ENCODE data around the gene CREBBP. TPM values are rescaled to one million over a fixed set of nuclear protein-coding genes. Genes with fewer than 3 reads are reported as not detected.
A peak's percentile ranks its signal among the peaks of the same experiment; 100 is the strongest.

The CREBBP gene
- polyA plus RNA-seq, 3 donors, result 65.1 to 76.4 (median 66.5) TPM

- no peak for DNase-seq (ENCODE audit: low read depth in 3 of 3, low spot score in 2 of 3)
These were observed 50.6 kb downstream of the CREBBP start for GRCh38 chr16:3829631-3830536.

DNA sequence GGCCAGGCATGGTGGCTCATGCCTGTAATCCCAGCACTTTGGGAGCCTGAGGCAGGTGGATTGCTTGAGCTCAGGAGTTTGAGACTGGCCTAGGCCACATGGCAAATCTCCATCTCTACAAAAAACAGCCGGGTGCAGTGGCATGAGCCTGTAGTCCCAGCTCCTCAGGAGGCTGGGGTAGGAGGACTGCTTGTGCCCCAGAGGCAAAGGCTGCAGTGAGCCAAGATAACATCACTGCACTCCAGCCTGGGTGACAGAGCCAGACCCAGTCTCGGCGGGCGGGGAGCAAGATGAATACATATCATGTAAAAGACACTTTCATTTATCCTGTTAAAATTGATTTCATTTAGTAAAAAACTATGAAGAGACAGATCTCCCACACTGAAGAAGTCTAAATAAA, 54.6 kb downstream of the CREBBP start:
- DNase-seq (ENCODE audit: low read depth in 3 of 3, low spot score in 2 of 3), result no peak

DNA sequence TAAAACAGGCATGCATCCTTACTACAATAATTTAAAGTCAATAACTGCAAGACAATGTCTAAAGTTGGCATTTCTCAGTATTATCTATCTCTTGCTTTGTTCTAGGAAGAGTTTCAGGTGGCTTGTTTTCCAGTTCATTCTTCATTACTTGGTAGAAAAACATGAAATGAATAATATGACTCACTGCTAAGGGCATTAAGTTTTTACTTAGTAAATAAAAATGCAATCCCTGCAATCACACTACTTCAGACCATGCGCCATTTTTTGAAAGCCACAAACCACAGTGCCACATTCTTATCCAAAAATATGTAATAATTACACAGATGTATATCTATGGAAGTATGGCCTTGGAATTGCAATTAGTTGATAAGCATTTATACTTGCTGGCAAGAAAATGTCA, 55.4 kb downstream of the CREBBP start:
- no peak for DNase-seq (ENCODE audit: low read depth in 3 of 3, low spot score in 2 of 3)

DNA sequence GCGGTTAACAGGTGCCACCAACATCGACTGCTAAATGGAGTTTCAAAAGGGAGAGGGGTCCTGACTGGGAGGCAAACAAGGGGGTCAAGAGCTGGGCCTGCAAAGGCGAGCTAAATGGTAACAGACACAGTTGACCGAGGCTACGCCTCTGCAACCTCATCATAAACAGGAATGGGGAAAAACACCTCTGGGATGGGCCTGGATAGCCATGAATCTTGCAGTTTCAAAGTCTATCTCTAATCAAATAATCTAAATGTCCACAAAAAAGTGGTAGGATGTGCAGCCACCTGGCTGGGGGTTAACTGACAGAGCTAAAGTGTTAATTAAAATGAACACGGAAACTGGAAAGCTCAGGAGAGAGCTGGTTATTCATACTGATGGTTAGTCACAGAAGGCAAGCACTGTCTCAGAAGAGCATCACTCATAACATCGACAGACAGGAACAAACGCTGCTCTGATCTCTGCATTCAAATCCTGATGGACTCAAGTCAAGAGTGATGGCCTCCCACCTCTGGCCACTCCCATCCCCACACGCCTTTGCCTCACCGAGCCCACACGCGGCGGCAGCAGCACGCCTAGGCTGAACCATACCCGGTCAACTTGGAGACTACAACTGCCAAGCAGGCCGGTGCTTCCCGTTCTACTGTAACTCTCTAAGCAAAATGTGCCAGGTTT, 56.3 kb downstream of the CREBBP start:
- DNase-seq (ENCODE audit: low read depth in 3 of 3, low spot score in 2 of 3), result no peak

DNA sequence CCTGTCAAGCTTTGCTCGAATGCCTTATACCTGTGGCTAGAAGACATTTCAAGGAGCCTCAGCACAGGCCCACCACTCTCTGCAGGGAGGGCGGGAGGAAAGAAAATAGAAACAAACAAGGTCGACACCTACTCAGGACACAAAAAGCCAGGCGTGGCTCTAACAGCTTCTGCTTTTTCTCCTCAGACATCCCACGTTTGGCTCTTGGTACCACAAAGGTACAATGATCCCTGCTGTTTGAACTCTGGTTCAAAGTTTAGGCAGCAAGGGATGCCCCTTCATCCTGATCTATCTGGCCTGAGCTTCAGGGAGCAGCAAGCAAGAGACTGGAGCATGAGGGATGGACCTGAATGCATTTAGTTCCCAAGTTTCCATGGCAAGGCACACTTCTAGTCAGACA, 57.1 kb downstream of the CREBBP start:
- no peak for DNase-seq (ENCODE audit: low read depth in 3 of 3, low spot score in 2 of 3)

DNA sequence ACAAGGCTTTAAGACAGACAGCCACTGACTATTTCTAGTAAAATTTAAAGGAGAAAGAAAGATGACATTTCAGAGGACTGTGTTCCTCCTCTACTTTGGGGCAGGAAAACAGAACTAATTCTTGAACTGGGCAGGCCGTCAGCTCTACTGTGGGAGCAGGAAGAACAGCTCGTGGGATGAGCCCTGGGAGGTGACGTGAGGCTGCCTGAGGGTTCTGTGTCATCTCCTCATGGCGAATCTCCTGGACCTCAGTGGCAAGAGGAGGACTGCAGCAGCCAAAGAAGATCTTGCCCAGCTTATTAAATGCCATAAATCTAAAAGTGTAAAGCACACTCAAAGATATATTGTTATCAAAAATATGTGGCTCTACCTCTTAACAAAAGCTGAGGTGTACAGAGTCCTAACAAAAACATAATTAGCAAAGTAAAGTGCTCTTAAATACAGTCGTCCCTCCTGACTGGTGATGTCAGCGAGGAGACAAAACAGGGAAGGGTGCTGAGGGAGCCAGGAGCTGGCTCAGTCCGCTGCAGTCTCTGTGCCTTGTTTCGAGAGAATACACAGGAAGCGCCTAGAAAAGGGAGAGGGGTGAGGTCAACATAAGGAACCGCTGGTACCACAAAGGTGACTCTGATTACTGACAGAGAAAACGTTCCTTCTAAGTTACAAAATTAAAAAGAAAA, 58.0 kb downstream of the CREBBP start:
- DNase-seq (ENCODE audit: low read depth in 3 of 3, low spot score in 2 of 3), result no peak

- DNase-seq (ENCODE audit: low read depth in 3 of 3, low spot score in 2 of 3), result no peak
These were observed 59.3 kb downstream of the CREBBP start for GRCh38 chr16:3821184-3821583.

GRCh38 chr16:3819746-3820724, 60.5 kb downstream of the CREBBP start:
- DNase-seq (ENCODE audit: low read depth in 3 of 3, low spot score in 2 of 3), result peak; percentile 21 to 45 (median 37)

- DNase-seq (ENCODE audit: low read depth in 3 of 3, low spot score in 2 of 3), result no peak
These were observed 61.4 kb downstream of the CREBBP start for GRCh38 chr16:3819175-3819527.

GRCh38 chr16:3816326-3816725, 64.2 kb downstream of the CREBBP start:
- DNase-seq (ENCODE audit: low read depth in 3 of 3, low spot score in 2 of 3), result no peak

GRCh38 chr16:3814755-3815154, 65.8 kb downstream of the CREBBP start:
- no peak for DNase-seq (ENCODE audit: low read depth in 3 of 3, low spot score in 2 of 3)

- no peak for DNase-seq (ENCODE audit: low read depth in 3 of 3, low spot score in 2 of 3)
These were observed 67.9 kb downstream of the CREBBP start for GRCh38 chr16:3812469-3813172.

DNA sequence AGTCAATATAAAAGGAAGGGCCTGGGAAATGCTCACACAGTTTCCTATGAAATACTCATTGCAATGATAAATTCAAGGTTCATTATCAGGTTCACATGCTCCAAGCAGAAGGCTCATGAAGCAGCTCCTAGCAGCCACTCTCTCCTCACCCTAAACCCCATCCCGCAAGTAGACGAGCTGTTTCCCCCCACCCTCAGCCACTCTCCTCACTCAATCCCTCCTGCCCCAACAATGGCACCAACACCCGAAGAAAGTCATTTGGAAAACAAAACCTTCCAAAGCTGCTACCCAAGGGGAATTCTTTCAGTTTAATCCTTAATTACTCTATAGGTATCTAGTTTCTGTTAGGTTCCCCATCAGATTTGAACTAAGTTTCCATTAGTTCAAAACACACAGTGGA, 69.7 kb downstream of the CREBBP start:
- DNase-seq (ENCODE audit: low read depth in 3 of 3, low spot score in 2 of 3), result no peak

- no peak for DNase-seq (ENCODE audit: low read depth in 3 of 3, low spot score in 2 of 3)
These were observed 70.3 kb downstream of the CREBBP start for GRCh38 chr16:3810198-3810664.

GRCh38 chr16:3808308-3809063, 72.0 kb downstream of the CREBBP start:
- no peak for DNase-seq (ENCODE audit: low read depth in 3 of 3, low spot score in 2 of 3)

DNA sequence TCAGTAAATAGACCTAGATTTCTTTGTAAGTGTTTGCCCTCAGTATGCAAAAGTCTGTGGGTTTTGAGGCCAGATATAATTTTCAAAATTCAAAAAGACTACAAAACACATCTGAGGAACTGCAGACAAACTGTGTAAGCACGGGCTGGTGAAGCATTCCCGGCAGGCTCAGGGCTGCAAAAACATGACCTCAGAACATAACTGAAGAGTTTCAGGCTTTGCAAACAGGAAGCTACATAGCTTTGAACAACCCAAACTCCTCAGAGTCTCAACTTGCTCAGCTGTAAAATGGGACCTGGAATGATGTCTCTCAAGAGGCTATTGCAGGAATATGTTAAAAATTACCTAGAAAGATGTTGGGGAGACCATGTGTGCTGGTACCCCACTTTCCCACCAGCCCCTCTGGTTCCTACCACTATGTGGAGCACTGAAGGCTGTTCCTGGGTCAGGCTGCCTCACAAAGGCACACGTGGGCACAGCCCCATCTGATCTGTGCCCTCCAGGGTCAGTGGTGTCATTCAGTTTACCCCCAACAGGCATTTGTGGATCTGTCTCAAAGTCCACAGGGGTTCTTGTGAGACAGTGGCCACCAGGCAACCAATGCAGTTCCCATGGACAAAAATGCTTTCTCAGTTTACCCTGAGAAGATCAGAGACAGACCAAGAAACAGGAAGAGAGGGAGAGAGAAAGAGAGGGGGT, 72.9 kb downstream of the CREBBP start:
- DNase-seq (ENCODE audit: low read depth in 3 of 3, low spot score in 2 of 3), result no peak

- no peak for DNase-seq (ENCODE audit: low read depth in 3 of 3, low spot score in 2 of 3)
These were observed 76.0 kb downstream of the CREBBP start for GRCh38 chr16:3804426-3805016.
